ENCODE results near the gene CATSPERB.

Gene CATSPERB

DNA sequence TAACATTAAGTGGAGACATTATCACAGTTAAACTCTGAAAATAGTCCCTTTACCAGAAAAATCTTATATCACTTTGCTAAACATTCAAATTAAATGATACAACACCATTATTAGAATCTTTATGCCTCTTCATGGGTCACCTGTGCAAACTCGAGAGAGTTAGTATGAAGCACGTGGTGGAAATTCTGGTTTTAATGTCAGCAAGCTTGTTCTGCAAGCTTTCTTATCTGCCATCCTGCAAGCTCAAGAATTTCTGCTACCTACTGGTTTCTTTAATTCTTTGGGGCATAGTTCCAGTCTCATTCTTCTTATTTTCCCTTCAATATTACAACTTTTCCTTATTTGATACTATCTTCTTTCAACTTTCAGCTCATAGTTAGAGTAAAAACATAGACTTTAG lies 868 bp downstream of the CATSPERB start:
- no peaks in the 10 kb centered on the region for H3K27me3 ChIP-seq (ENCODE audit: insufficient read depth, low read length, poor library complexity, severe bottlenecking)
- TF ChIP-seq, protein P1, sequence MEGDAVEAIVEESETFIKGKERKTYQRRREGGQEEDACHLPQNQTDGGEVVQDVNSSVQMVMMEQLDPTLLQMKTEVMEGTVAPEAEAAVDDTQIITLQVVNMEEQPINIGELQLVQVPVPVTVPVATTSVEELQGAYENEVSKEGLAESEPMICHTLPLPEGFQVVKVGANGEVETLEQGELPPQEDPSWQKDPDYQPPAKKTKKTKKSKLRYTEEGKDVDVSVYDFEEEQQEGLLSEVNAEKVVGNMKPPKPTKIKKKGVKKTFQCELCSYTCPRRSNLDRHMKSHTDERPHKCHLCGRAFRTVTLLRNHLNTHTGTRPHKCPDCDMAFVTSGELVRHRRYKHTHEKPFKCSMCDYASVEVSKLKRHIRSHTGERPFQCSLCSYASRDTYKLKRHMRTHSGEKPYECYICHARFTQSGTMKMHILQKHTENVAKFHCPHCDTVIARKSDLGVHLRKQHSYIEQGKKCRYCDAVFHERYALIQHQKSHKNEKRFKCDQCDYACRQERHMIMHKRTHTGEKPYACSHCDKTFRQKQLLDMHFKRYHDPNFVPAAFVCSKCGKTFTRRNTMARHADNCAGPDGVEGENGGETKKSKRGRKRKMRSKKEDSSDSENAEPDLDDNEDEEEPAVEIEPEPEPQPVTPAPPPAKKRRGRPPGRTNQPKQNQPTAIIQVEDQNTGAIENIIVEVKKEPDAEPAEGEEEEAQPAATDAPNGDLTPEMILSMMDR (conservative IDR thresholded peaks at IDR 0.05; ENCODE audit: low read length) = no peak
- no peak for TF ChIP-seq EZH2phosphoT487 (IDR thresholded peaks at IDR 0.05; ENCODE audit: borderline replicate concordance)
- no peak overlapping the region for H3K9ac ChIP-seq (ENCODE audit: low read depth, low read length, poor library complexity, severe bottlenecking)
- no peaks in the 10 kb centered on the region for H3K36me3 ChIP-seq (ENCODE audit: insufficient read depth, low read length)
- H3K4me1 ChIP-seq (ENCODE audit: insufficient read depth, low read length, poor library complexity, severe bottlenecking) = peaks cover 11% of the 10 kb centered on the region
- no peak overlapping the region for H2AFZ ChIP-seq (ENCODE audit: low read length)
- H3K79me2 ChIP-seq (ENCODE audit: insufficient read depth, low read length) = no peaks in the 10 kb centered on the region
- H3F3A ChIP-seq (ENCODE audit: low read depth) = no peaks in the 10 kb centered on the region
- no peak overlapping the region for H3K4me3 ChIP-seq (ENCODE audit: low read length, poor library complexity, severe bottlenecking)
- H3K9me2 ChIP-seq (replicated peaks; ENCODE audit: low read depth, low read length) = no peaks in the 10 kb centered on the region
- H4K20me1 ChIP-seq (ENCODE audit: insufficient read depth, low read length, poor library complexity, severe bottlenecking) = no peaks in the 10 kb centered on the region
- H3K4me2 ChIP-seq (ENCODE audit: low read depth, low read length, poor library complexity, severe bottlenecking) = no peak overlapping the region
- no peaks in the 10 kb centered on the region for H3K9me3 ChIP-seq (ENCODE audit: insufficient read depth, low read depth, low read length)

- no peaks in the 10 kb centered on the region for H3K79me2 ChIP-seq (ENCODE audit: insufficient read depth, low read length)
- no peak overlapping the region for H3K4me3 ChIP-seq (ENCODE audit: low read length, poor library complexity, severe bottlenecking)
- H3K9ac ChIP-seq (ENCODE audit: low read depth, low read length, poor library complexity, severe bottlenecking) = no peak overlapping the region
- H3K4me1 ChIP-seq (ENCODE audit: insufficient read depth, low read length, poor library complexity, severe bottlenecking) = peaks cover 11% of the 10 kb centered on the region
- no peaks in the 10 kb centered on the region for H4K20me1 ChIP-seq (ENCODE audit: insufficient read depth, low read length, poor library complexity, severe bottlenecking)
- no peaks in the 10 kb centered on the region for H3F3A ChIP-seq (ENCODE audit: low read depth)
- no peaks in the 10 kb centered on the region for H3K9me3 ChIP-seq (ENCODE audit: insufficient read depth, low read depth, low read length)
- H2AFZ ChIP-seq (ENCODE audit: low read length) = peak overlapping the region; percentile 38; the same call in 1 of the 2 replicates
- TF ChIP-seq, protein P1 (conservative IDR thresholded peaks at IDR 0.05; ENCODE audit: low read length) = no peak
- TF ChIP-seq EZH2phosphoT487 (IDR thresholded peaks at IDR 0.05; ENCODE audit: borderline replicate concordance) = no peak
- no peaks in the 10 kb centered on the region for H3K27me3 ChIP-seq (ENCODE audit: insufficient read depth, low read length, poor library complexity, severe bottlenecking)
- H3K9me2 ChIP-seq (replicated peaks; ENCODE audit: low read depth, low read length) = no peaks in the 10 kb centered on the region
- no peak overlapping the region for H3K4me2 ChIP-seq (ENCODE audit: low read depth, low read length, poor library complexity, severe bottlenecking)
- H3K36me3 ChIP-seq (ENCODE audit: insufficient read depth, low read length) = no peaks in the 10 kb centered on the region
These were observed 2.1 kb downstream of the CATSPERB start for GRCh38 chr14:91729756-91730155.

DNA sequence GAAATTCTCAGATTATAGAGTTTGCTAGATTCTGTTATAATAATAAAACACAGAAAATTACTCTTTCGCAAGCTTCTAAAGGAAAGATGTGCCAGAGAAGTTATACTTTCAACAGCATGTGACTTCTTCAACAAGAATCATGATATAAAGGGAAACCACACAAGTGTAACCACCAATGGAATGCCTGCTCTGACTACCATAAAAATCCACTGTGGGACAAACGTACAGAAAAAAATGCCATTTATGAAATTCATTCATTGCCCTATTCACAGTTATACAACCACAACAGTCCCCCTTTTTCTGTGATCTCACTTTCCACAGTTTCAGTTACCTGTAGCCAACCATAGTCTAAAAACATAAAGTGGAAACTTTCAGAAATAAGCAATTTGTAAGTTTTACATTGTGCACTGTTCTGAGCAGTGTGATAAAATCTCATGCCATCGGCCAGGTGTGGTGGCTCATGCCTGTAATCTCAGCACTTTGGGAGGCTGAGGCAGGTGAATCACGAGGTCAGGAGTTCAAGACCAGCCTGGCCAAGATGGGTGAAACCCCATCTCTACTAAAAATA lies 3.2 kb downstream of the CATSPERB start:
- Histone ChIP-seq H3K4me2 (ENCODE audit: low read depth, low read length, poor library complexity, severe bottlenecking) (peak overlapping the region; percentile 45), H3K27me3 (ENCODE audit: insufficient read depth, low read length, poor library complexity, severe bottlenecking) (no peaks in the 10 kb centered on the region), H4K20me1 (ENCODE audit: insufficient read depth, low read length, poor library complexity, severe bottlenecking) (no peaks in the 10 kb centered on the region), H3K9me2 (replicated peaks; ENCODE audit: low read depth, low read length) (no peaks in the 10 kb centered on the region), H2AFZ (ENCODE audit: low read length) (no peak overlapping the region; the same call in 1 of the 2 replicates), H3K4me1 (ENCODE audit: insufficient read depth, low read length, poor library complexity, severe bottlenecking) (peaks cover 11% of the 10 kb centered on the region), H3K9me3 (ENCODE audit: insufficient read depth, low read depth, low read length) (no peaks in the 10 kb centered on the region), H3K36me3 (ENCODE audit: insufficient read depth, low read length) (no peaks in the 10 kb centered on the region), H3K4me3 (ENCODE audit: low read length, poor library complexity, severe bottlenecking) (peak overlapping the region; percentile 12), H3K79me2 (ENCODE audit: insufficient read depth, low read length) (no peaks in the 10 kb centered on the region), H3F3A (ENCODE audit: low read depth) (no peaks in the 10 kb centered on the region), H3K9ac (ENCODE audit: low read depth, low read length, poor library complexity, severe bottlenecking) (no peak overlapping the region)
- no peak for TF ChIP-seq EZH2phosphoT487 (IDR thresholded peaks at IDR 0.05; ENCODE audit: borderline replicate concordance)
- TF ChIP-seq, protein P1 (conservative IDR thresholded peaks at IDR 0.05; ENCODE audit: low read length) = no peak
